GM19328 (cell line): ENCODE results near the gene ZNF226.
A peak's percentile ranks its signal among the peaks of the same experiment; 100 is the strongest.
"Not testable (repeated sequence)": the region's sequence is repeated elsewhere in the genome, so short reads cannot be mapped to it uniquely, and the experiment has no call there.

Experiments used
- ATAC-seq: cut with Tn5 transposase; IDR thresholded peaks from one replicate; pipeline ENCODE4 v1.9.1; 2021; ENCODE audit warnings: mild to moderate bottlenecking, moderate library complexity; ENCODE audit not compliant: unreplicated experiment

ZNF226 gene

GRCh38 chr19:44207126-44207803 is 42.4 kb downstream of the ZNF226 start:
- ATAC-seq: peak; percentile 76

GRCh38 chr19:44212250-44212865 is 47.5 kb downstream of the ZNF226 start, which contains the start of gene ZNF227:
ZNF227 (plus strand) TSS chr19:44212532; CDS start chr19:44217793, 5,261 bp downstream.
- ATAC-seq: peak; percentile 80

- no peak for ATAC-seq
Measured at GRCh38 chr19:44212866-44213346, 48.0 kb downstream of the ZNF226 start.

- ATAC-seq: not testable (repeated sequence)
Measured at GRCh38 chr19:44219926-44220325, 55.0 kb downstream of the ZNF226 start.

GRCh38 chr19:44220761-44221160 is 55.9 kb downstream of the ZNF226 start:
- not testable (repeated sequence) for ATAC-seq

- ATAC-seq: not testable (repeated sequence)
Measured at GRCh38 chr19:44221291-44221690, 56.4 kb downstream of the ZNF226 start.
